GM12873 (cell line): Measurements from ENCODE around the gene KRTAP10-8.

Experiments
- TF ChIP-seq, protein P1 (sequence below): IDR thresholded peaks from 2 replicates; pipeline ENCODE4 v1.5.1; 2012; ENCODE audit warnings: low read depth, mild to moderate bottlenecking, moderate library complexity, low read length, control low read depth; ENCODE audit not compliant: insufficient read depth; ENCODE audit errors: missing control alignments

KRTAP10-8 gene

DNA sequence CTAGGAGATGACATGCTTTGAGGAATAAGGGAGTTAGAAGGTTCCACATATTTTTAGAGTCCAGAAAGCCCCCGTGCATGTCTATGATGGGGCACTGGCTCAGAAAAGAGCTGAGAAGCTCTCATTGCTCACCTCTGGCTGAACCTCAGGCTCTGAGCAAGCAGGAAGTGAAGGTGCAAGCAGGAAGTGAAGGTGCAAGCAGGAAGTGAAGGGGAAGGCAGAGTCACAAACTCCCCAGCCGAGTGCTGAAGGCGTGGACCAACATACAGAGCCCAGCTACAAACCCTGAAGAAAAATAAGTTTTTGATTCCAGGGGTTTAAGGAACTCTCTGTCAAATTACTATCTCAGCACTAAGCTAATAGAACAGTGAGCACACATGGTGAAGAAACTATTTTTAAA lies 7.0 kb downstream of the KRTAP10-8 start:
- TF ChIP-seq, protein P1, sequence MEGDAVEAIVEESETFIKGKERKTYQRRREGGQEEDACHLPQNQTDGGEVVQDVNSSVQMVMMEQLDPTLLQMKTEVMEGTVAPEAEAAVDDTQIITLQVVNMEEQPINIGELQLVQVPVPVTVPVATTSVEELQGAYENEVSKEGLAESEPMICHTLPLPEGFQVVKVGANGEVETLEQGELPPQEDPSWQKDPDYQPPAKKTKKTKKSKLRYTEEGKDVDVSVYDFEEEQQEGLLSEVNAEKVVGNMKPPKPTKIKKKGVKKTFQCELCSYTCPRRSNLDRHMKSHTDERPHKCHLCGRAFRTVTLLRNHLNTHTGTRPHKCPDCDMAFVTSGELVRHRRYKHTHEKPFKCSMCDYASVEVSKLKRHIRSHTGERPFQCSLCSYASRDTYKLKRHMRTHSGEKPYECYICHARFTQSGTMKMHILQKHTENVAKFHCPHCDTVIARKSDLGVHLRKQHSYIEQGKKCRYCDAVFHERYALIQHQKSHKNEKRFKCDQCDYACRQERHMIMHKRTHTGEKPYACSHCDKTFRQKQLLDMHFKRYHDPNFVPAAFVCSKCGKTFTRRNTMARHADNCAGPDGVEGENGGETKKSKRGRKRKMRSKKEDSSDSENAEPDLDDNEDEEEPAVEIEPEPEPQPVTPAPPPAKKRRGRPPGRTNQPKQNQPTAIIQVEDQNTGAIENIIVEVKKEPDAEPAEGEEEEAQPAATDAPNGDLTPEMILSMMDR: no peak

DNA sequence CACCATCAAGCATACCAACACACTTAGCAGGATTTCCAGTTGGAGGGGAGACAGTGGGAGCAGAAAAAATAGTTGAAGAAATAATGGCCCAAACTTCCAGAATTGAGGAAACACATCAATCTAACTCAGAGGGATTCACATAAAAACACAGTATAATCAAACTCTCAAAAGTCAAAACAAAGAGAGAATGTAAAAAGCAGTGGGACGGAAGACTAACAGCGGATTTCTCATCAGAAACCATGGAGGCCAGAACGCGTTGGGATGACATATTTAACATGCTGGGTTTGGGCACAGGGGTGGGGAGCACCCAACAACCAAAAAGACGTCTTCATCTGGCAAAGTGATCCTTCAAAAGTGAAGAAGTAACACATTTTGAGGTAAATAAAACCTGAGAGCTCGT lies 8.0 kb downstream of the KRTAP10-8 start:
- TF ChIP-seq, protein P1: no peak

DNA sequence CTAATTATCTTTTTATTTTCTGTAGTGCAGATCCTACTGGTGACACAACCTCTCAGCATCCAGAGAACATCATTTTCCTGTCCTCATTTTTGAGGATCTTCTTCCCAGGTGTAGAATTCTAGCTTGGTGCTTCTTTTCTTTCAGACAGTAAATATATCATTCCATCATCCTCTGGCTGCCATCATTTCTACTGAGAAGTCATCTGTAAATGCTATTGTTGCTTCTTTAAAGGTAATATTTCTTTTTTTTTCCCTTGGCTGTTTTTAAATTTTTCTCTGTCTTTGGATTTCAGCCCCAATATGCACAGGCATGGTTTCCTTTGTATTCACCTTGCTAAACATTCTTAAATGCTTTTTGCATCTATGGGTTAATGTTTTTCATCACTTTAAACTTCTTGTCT lies 11.7 kb downstream of the KRTAP10-8 start:
- TF ChIP-seq, protein P1: no peak

DNA sequence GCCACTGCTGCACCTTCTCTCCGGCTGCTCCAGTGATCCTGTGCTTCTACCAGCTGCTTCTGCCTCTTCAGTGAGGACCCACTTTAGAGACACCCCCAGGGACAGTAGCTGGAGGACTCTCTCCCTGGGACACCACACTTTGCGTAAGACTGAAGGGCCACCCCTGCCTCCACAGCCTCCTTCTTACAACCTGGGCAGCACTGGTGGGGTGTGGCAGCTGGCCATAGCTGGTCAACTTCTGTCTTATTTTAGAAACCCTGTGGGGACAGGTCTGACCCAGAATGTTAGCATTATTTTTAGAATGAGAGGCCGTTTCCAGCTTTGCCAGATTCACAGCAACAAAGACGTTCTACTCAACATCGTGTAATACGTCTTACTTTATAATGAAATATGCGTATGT lies 13.9 kb downstream of the KRTAP10-8 start:
- TF ChIP-seq, protein P1: no peak

DNA sequence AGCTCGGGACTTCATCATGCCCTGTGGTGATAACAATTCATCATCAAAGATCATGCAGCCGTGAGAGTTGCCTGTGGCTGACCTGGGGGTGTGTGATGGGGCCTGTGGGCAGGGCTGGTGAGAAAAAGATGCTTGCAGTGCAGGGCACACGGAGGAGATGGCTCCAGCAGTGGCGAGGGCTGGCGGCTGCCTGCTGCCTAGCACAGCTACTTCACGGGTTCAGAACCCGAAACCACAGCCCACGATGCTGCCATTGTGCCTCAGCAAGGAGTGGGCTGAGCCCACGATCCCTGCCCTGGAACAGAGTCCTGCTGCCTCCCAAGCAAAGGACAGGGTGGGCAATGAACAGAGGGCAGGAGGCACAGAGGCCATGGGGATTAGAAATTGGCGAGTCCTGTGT lies 14.4 kb downstream of the KRTAP10-8 start:
- TF ChIP-seq, protein P1: no peak

DNA sequence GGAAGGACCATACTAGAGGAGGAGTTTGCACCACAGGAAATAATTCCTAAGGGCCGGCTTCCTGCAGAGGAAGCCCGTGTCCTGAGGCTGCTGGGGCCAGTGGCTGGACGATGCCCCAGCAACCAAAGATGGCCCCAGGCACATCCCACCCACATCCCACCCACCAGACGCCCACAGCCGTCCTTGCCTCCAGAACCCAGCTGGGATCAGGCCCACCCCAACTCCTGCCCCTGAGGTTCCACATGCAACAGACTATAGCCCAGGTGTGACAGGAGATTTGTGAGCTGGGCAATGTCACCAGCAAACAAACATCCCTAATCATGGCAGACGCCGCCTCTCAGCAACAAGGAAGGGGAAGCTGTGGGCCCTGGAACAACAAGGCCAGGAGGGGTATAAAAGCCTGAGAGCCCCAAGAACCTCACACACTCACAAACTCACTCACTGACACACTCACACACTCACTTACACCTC lies 14.8 kb downstream of the KRTAP10-8 start, which contains the start of gene KRTAP10-9:
KRTAP10-9 (plus strand) TSS at position 421 of the 471 bp plus-strand sequence. CDS start 79 bp downstream, outside the sequence.
- TF ChIP-seq, protein P1: no peak

DNA sequence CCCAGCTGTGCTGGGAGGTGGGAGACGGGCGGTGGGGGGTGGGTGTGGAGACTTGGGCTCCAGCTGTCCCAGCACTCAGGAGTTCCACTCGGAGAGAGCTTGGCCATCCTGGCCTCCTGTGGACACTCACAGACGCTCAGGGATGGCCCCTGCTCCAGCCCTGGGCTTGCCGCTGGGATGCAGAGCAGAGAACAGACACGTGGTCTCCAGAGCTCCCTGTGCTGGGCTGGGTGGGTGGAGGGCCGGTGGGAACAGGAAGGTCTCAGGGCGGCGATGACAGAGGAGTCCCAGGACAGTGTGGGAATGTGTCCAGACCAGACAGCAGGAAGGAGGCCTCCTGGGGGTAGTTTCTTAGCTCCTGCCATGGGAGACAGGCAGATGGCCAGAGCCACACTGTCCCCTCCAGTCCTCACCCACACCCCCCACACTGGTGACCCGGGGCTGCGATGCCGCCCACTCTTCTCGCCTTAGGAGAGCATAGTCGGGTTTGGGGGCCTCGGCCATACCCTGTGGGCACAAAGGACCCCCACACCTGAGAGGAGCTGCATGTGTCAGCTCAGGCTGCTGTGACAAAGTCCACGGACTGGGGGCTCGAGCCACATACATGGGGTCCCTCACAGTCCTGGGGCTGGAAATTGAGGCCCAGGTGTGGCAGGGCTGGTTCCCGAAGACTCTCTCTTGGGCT lies 17.0 kb downstream of the KRTAP10-8 start:
- TF ChIP-seq, protein P1: no peak
